Panc1 (cell line): ENCODE results near the gene RUSF1. TPM values are rescaled to one million over a fixed set of nuclear protein-coding genes. Genes with fewer than 3 reads are reported as not detected.
"Not testable (repeated sequence)": the region's sequence is repeated elsewhere in the genome, so short reads cannot be mapped to it uniquely, and the experiment has no call there.

Experiments
- ATAC-seq: fragments of 200-7000 bp; cut with Tn5 transposase; 2 replicates; pipeline ENCODE4 v1.9.1; 2020; ENCODE audit warnings: mild to moderate bottlenecking, moderate library complexity
- BruUV-seq: library from RNA; stranded (reverse); fragments of 400-500 nt; replicated peaks from 2 replicates; lab custom pipeline; 2021; lab: Mats Ljungman, UMichigan
- CTCF ChIA-PET: fragments of 300-600 bp; sonication (Branson Sonifier 250); formaldehyde crosslinking; loops from one replicate; lab custom pipeline; 2022; ENCODE audit warnings: antibody characterized with exemption; lab: Charles Lee
- POLR2A ChIA-PET: fragments of 300-600 bp; sonication (Branson Sonifier 250); formaldehyde crosslinking; loops from one replicate; lab custom pipeline; 2022; ENCODE audit warnings: antibody characterized with exemption; lab: Charles Lee
- DNase-seq: peaks from one replicate; pipeline ENCODE4 v3.0.0-alpha.2; 2010; ENCODE audit warnings: low read depth, low spot score
- H3K27ac ChIP-seq: 2 replicates; pipeline ENCODE4 v1.5.1; 2011; ENCODE audit warnings: mild to moderate bottlenecking, low read length, inconsistent platforms
- H3K27me3 ChIP-seq: fragments of 200-500 bp; sonication (Bioruptor generic); 2 replicates; pipeline ENCODE4 v1.6.0; 2014; ENCODE audit warnings: low read length, inconsistent platforms; ENCODE audit not compliant: control insufficient read depth, insufficient read depth
- H3K36me3 ChIP-seq: fragments of 200-500 bp; sonication (Bioruptor generic); 2 replicates; pipeline ENCODE4 v1.5.1; 2014; ENCODE audit warnings: inconsistent platforms, mild to moderate bottlenecking, low read length, moderate library complexity; ENCODE audit not compliant: control insufficient read depth, insufficient read depth
- H3K4me1 ChIP-seq: 2 replicates; pipeline ENCODE4 v1.5.1; 2011; ENCODE audit warnings: inconsistent platforms, mild to moderate bottlenecking, low read length, moderate library complexity; ENCODE audit not compliant: control insufficient read depth, insufficient read depth
- H3K4me3 ChIP-seq, 2 experiments: 2 replicates each; pipeline ENCODE4 v1.5.1; 2011 to 2012; ENCODE audit warnings: low read depth in 2 of 2, low read length in 2 of 2, mild to moderate bottlenecking in 2 of 2, inconsistent platforms in 1 of 2, moderate library complexity in 1 of 2
- H3K9me3 ChIP-seq: fragments of 200-500 bp; sonication (Bioruptor generic); 2 replicates; pipeline ENCODE4 v1.5.1; 2014; ENCODE audit warnings: low read depth, mild to moderate bottlenecking, inconsistent platforms, low read length, moderate library complexity; ENCODE audit not compliant: control insufficient read depth, insufficient read depth
- CTCF ChIP-seq: fragments of 450-650 bp; IDR thresholded peaks from 2 replicates; pipeline ENCODE4 v1.5.1; 2017; ENCODE audit warnings: mild to moderate bottlenecking
- POLR2AphosphoS5 ChIP-seq: IDR thresholded peaks from 2 replicates; pipeline ENCODE4 v1.6.1; 2012; ENCODE audit warnings: mild to moderate bottlenecking, low read depth, low read length, moderate library complexity
- REST ChIP-seq, 2 experiments: IDR thresholded peaks; 2 replicates each; pipeline ENCODE4 v1.6.1; 2011 to 2012; ENCODE audit warnings: low read depth in 2 of 2, control low read depth in 1 of 2, low read length in 1 of 2, mild to moderate bottlenecking in 1 of 2, moderate library complexity in 1 of 2; ENCODE audit not compliant: insufficient read depth in 1 of 2
- SIN3A ChIP-seq: IDR thresholded peaks from 2 replicates; pipeline ENCODE4 v1.6.1; 2012; ENCODE audit warnings: low read depth, mild to moderate bottlenecking, low read length, moderate library complexity, borderline replicate concordance; ENCODE audit not compliant: insufficient read depth
- TCF7L2 ChIP-seq: IDR thresholded peaks from 2 replicates; pipeline ENCODE4 v1.6.1; 2011; ENCODE audit warnings: mild to moderate bottlenecking, low read depth, low read length, inconsistent platforms
- in situ Hi-C: cut with HindIII; loops from 2 replicates; pipeline ENCODE4 v1.10.0; 2016; ENCODE audit warnings: low sequenced_read_pairs, low pct_unique_long_range_greater_than_20kb
- intact Hi-C: fragments of 100-400 bp; cut with micrococcal nuclease; formaldehyde crosslinking; loops from one replicate; pipeline ENCODE4 v1.10.0; 2022; ENCODE audit not compliant: unreplicated experiment
- total RNA-seq: library from RNA; stranded (reverse); gene quantifications from one replicate; pipeline ENCODE4 v1.2.1, GENCODE V29; 2021; ENCODE audit not compliant: unreplicated experiment

RUSF1 gene
- total RNA-seq, 1 experiment from 2014 or later = 47.4 TPM

DNA sequence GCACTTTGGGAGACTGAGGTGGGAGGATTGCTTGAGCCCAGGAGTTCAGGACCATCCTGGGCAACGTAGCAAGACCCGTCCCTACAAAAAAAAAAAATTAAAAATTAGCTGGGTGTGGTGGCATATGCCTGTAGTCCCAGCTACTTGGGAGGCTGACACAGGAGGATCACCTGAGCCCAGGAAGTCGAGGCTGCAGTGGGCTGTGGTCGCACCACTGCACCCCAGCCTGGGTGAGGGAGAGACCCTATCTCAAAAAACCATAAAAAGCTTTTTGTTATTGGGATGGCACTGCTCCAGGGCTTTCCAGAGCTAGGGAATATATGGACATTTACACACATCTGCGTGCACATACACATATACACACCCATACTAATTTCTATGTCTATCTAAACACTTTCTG, 57.0 kb downstream of the RUSF1 start:
- H3K36me3 ChIP-seq = no peaks in the 10 kb centered on the region
- in situ Hi-C loops (no loop called here), intact Hi-C loops (no loop called here)
- no peak overlapping the region for H3K27ac ChIP-seq
- DNase-seq (no peak), ATAC-seq (no peak)
- TF ChIP-seq POLR2AphosphoS5 = no peak
- peaks cover 37% of the 10 kb centered on the region for H3K4me1 ChIP-seq
- H3K27me3 ChIP-seq = no peaks in the 10 kb centered on the region
- no TSS peak for BruUV-seq
- CTCF ChIA-PET = interaction anchor here (0.6 kb wide), 2 partner anchors 69 to 217 kb away, joined by 5 to 6 read pairs; no protein-coding TSS in a partner anchor
- no peaks in the 10 kb centered on the region for H3K9me3 ChIP-seq
- H3K4me3 ChIP-seq = no peak overlapping the region
- POLR2A ChIA-PET = no interaction called here

GRCh38 chr16:31445931-31446330, 62.3 kb downstream of the RUSF1 start:
- H3K36me3 ChIP-seq, H3K4me3 ChIP-seq, ATAC-seq, H3K27ac ChIP-seq, BruUV-seq, H3K9me3 ChIP-seq, POLR2A ChIA-PET, CTCF ChIA-PET, DNase-seq, H3K27me3 ChIP-seq, H3K4me1 ChIP-seq, in situ Hi-C loops: not testable (repeated sequence)
- intact Hi-C loops = loop anchor here (10.0 kb wide), 2 partner anchors 111 to 451 kb away; no protein-coding TSS in a partner anchor

DNA sequence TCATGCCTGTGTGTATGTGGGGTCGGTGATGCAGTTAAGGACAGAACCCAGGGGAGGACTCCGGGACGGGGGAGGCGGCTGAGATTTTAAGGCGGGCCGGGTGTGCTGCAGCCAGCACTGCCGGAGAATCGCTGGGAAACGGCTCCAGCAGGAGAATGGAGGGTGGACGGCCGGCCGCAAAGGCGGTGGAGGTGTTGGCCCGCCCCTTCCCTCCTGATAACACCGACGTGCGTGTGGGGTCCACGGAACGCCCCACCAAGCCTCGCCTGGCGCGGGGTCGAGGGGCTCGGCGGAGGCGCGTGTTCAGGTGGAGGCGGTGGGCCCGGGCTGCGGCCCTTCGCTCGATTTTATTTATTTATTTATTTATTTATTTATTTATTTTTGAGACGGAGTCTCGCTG, 66.2 kb downstream of the RUSF1 start:
- ChIA-PET POLR2A (interaction anchor here (0.6 kb wide), 1 partner anchor 8 kb away, joined by 6 read pairs; no protein-coding TSS in a partner anchor), CTCF (no interaction called here)
- no TSS peak for BruUV-seq
- in situ Hi-C loops (no loop called here), intact Hi-C loops (loop anchor here (2.0 to 10.0 kb wide), 3 partner anchors 107 to 447 kb away; no protein-coding TSS in a partner anchor)
- no peak for ATAC-seq
- H3K9me3 ChIP-seq = no peaks in the 10 kb centered on the region
- no peak overlapping the region for H3K27ac ChIP-seq
- no peaks in the 10 kb centered on the region for H3K36me3 ChIP-seq
- H3K4me1 ChIP-seq = no peaks in the 10 kb centered on the region
- no peak for DNase-seq
- TF ChIP-seq TCF7L2 = no peak
- no peak for TF ChIP-seq SIN3A
- no peak for TF ChIP-seq REST (IDR thresholded peaks at IDR 0.05; ENCODE audit: insufficient read depth in 1 of 2, low read depth in 2 of 2, low read length in 1 of 2)
- TF ChIP-seq POLR2AphosphoS5 = no peak
- TF ChIP-seq CTCF = no peak
- H3K4me3 ChIP-seq = peak overlapping the region; percentile 63 to 64
- H3K27me3 ChIP-seq = no peaks in the 10 kb centered on the region
